ENCODE measurements around the gene SRI.
"Not testable (repeated sequence)": the region's sequence is repeated elsewhere in the genome, so short reads cannot be mapped to it uniquely, and the experiment has no call there.

The SRI gene, protein sequence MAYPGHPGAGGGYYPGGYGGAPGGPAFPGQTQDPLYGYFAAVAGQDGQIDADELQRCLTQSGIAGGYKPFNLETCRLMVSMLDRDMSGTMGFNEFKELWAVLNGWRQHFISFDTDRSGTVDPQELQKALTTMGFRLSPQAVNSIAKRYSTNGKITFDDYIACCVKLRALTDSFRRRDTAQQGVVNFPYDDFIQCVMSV

GRCh38 chr7:88219781-88220747 lies at the start of gene SRI:
SRI (minus strand) TSS chr7:88220038; CDS start chr7:88220026, 12 bp downstream.
- peak; percentile 91 for DNase-seq (ENCODE audit: low read depth)

GRCh38 chr7:88269586-88269985 lies 49.7 kb upstream of the SRI start:
- no peak for DNase-seq (ENCODE audit: low read depth)

GRCh38 chr7:88268858-88269257 lies 49.0 kb upstream of the SRI start:
- DNase-seq (ENCODE audit: low read depth), result no peak

- no peak for DNase-seq (ENCODE audit: low read depth)
These were observed 48.2 kb upstream of the SRI start for GRCh38 chr7:88268051-88268450.

DNA sequence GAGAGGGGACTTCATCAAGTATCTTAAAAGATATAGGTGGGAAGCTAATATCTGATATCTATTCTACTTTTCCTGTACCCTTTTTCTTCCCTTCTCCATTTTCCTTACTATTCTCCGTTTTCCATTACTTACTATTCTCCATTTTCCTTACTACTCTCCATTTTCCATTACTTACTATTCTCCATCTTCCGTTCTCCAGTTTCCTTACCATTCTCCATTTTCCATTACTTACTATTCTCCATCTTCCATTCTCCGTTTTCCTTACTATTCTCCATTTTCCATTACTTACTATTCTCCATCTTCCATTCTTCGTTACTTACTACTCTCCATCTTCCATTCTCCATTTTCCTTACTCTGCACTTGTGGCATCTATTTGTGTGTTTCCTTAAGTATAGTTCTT lies 47.6 kb upstream of the SRI start:
- no peak for DNase-seq (ENCODE audit: low read depth)

DNA sequence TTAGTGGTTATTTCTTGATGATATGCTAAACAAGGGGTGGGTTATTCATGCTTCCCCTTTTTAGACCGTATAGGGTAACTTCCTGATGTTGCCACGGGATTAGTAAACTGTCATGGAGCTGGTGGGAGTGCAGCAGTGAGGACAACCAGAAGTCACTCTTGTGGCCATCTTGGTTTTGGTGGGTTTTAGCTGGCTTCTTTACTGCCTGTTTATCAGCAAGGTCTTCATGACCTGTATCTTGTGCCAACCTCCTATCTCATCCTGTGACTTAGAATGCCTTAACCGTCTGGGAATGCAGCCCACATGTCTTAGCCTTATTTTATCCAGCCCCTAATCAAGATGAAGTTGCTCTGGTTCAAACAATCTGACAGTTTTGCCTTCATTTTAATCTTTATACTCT lies 45.1 kb upstream of the SRI start:
- not testable (repeated sequence) for DNase-seq (ENCODE audit: low read depth)

DNA sequence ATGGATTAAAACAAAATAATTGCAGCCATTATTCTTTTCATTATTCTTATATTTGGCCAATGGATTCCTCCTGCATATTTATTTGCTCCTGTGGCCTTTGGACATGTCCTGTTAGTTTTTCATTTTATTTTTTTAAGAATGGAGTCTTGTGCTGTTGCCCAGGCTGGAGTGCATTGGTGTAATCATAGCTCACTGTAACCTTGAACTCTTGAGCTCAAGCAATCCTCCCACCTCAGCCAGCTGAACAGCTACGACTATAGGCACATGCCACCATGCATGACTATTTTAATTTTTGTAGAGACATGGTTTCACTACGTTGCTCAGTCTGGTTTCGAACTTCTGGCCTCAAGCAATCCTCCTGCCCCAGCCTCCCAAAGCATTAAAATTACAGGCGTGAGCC lies 42.7 kb upstream of the SRI start:
- no peak for DNase-seq (ENCODE audit: low read depth)

DNA sequence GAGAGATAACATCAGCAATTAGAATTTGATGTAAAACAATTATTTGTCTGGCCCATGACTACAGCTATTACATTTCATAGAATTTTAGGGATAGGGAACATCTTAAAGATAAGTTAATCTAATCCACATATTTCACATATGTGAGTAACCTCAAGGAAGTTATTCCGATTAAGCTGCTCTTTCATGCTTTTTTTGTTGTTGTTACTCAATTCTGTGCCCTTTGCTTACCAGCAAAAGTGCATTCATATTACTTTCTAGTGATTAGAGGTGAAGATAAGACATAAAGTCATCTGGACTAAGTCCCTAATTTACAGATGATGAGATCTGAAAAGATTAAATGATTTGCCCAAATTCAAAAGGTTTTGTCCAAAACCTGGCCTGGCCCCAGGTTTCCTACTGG lies 40.9 kb upstream of the SRI start:
- DNase-seq (ENCODE audit: low read depth), result no peak

- no peak for DNase-seq (ENCODE audit: low read depth)
These were observed 40.0 kb upstream of the SRI start for GRCh38 chr7:88259656-88260380.

DNA sequence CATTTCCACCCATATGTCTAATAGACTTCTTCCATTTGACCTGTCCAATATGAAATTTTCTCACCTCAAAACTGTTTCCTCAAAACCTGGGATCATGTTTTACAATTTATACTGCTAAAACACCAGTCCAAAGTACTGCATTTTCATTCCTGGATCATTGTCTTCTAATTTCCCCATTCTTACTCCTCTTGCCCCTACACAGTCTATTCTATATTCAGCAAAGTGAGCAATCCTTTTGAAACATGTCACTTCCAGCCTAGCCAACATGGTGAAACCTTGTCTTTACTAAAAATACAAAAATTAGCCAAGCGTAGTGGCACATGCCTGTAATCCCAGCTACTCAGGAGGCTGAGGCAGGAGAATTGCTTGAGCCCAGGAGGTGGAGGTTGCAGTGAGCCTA lies 38.5 kb upstream of the SRI start:
- not testable (repeated sequence) for DNase-seq (ENCODE audit: low read depth)

GRCh38 chr7:88256906-88257305 lies 37.1 kb upstream of the SRI start:
- DNase-seq (ENCODE audit: low read depth), result no peak

- no peak for DNase-seq (ENCODE audit: low read depth)
These were observed 35.0 kb upstream of the SRI start for GRCh38 chr7:88254721-88255424.

- DNase-seq (ENCODE audit: low read depth), result no peak
These were observed 33.8 kb upstream of the SRI start for GRCh38 chr7:88253640-88254039.

DNA sequence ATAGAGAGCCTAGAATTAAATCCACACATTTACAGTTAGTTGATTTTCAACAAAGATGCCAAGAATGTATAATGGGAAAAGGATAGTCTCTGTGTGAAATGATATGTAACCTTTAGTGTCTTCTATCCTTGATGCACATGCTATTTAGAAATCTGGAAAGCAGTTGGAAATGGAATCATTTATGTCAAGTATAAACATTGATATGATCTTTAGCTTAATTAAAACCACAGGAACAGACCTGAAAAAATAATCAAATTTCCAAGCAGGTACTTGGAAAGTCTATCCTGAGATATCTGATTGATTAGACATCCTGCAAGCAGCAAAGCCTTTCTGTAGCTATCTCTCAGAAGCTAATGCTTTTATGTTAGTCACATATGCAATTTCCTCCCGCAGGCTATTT lies 24.4 kb upstream of the SRI start:
- no peak for DNase-seq (ENCODE audit: low read depth)

GRCh38 chr7:88243345-88243909 lies 23.6 kb upstream of the SRI start:
- no peak for DNase-seq (ENCODE audit: low read depth)

DNA sequence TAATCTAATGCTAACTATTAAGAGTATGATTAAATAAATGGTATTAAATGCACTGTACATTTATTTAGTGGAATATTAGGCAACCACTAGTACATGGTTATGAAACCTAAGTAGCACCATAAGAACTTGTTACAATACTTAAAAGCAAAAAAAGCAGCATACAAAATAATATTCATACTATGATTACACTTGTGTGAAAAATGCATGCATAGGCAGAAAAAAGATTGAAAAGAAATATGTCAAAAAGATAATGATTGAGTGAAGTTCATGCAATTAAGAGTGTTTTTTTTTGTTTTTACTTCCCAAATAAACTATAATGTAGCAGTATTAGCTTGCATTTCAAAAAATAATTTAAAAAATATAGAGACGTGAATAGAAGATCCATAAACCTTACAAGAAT lies 20.0 kb upstream of the SRI start:
- no peak for DNase-seq (ENCODE audit: low read depth)

DNA sequence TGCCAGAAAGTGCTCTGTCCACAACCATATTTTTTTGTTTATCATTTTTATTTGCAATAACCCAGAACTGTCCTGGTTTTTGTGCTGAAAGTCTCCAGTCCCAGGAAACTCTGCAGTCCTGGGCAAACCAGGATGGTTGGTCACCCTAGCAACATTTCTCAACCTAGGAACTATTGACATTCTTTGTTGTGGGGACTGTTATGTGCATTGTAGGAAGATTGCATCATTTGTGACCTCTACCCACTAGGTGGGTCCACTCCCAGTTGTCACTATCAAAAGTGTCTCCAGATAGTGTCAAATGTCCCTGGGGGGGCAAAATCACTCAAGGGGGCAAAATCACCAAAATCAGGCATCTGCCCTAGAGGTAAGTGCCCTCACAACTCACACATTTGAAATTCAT lies 14.0 kb upstream of the SRI start:
- no peak for DNase-seq (ENCODE audit: low read depth)

- DNase-seq (ENCODE audit: low read depth), result no peak
These were observed 10.8 kb upstream of the SRI start for GRCh38 chr7:88230646-88231045.

DNA sequence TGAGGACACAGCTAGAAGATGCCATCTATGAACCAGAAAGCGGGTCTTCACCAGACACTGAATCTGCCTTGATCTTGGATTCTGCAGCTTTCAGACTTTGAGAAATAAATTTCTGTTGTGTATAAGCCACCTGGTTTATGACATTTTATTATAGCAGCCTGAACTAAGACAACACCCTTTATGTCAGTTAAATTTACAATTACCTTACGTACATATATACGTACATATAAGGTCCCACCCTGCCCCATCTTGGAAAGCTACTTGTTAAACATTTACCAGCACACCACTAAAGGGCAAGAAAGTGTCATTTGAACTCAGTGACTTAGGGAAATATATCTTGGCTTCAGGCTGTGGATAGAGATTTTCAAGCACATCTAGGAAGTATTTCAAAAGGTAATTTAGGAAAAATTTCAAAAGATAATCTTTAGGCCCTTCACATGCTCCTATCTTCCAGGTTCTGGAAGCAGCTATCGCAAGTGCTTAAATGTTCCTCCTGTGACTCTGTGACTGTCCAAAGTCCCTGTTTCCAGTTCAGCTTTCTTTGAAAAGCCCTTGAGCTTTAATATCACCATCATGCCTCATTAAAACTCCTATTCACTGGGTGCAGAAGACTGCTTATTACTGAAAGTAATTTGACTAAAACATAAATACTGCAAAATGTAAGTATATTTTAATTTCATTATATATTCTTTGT lies 9.6 kb upstream of the SRI start:
- DNase-seq (ENCODE audit: low read depth), result no peak

GRCh38 chr7:88226886-88227516 lies 7.2 kb upstream of the SRI start:
- no peak for DNase-seq (ENCODE audit: low read depth)

DNA sequence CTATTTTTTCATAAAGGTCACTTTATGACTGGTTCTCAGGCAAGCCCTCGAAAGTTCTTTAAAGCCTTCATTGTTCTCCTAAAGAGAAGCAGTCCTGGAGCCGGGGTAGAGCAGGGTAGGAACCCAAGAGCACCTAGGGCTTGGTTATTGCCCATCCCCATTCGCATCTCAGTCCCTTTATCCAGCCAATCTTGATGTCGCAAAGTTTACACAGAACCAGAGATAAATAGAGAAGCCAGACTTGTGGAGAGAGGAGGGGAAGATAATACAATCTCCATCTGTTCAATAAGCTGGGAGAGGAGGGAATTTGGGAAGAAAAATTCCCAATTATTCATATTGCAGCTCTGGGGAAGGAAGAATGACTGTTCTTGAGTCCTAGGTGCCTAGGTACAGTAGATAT lies 6.4 kb upstream of the SRI start:
- DNase-seq (ENCODE audit: low read depth), result no peak
